ENCODE results near the gene RIIAD1. TPM values are rescaled to one million over a fixed set of nuclear protein-coding genes. Genes with fewer than 3 reads are reported as not detected.

RIIAD1 gene
- polyA plus RNA-seq, 1 experiment: not detected

GRCh38 chr1:151707541-151708065 lies 13.7 kb upstream of the RIIAD1 start:
- no peak overlapping the region for H3K4me3 ChIP-seq (ENCODE audit: low read depth, low read length)
- no peak for TF ChIP-seq CTCF (IDR thresholded peaks at IDR 0.05; ENCODE audit: low read depth, low read length)
- CTCF ChIA-PET: interaction anchor here (0.7 kb wide), 1 partner anchor 15 kb away, joined by 7 read pairs; no protein-coding TSS in a partner anchor
- peaks cover 11% of the 10 kb centered on the region for H3K27me3 ChIP-seq (ENCODE audit: control insufficient read depth, insufficient read depth, low read length)
- POLR2A ChIA-PET: interaction anchor here (0.6 kb wide), 1 partner anchor 11 kb away, joined by 3 read pairs; no protein-coding TSS in a partner anchor
- H3K9me3 ChIP-seq (ENCODE audit: control insufficient read depth, insufficient read depth, low read length): no peaks in the 10 kb centered on the region; the same call in 1 of the 2 replicates
- no peak overlapping the region for H3K27ac ChIP-seq (ENCODE audit: low read depth, low read length)
- no peak for DNase-seq (ENCODE audit: low read depth, low spot score)

- CTCF ChIA-PET: no interaction called here
These were observed 12.4 kb upstream of the RIIAD1 start for GRCh38 chr1:151708891-151709290.

GRCh38 chr1:151710187-151710840 lies 11.0 kb upstream of the RIIAD1 start:
- CTCF ChIA-PET: interaction anchor here (0.6 kb wide), 1 partner anchor 162 kb away, joined by 4 read pairs; no protein-coding TSS in a partner anchor
- H3K4me3 ChIP-seq (ENCODE audit: low read depth, low read length): no peak overlapping the region
- peaks cover 34% of the 10 kb centered on the region for H3K27me3 ChIP-seq (ENCODE audit: control insufficient read depth, insufficient read depth, low read length)
- POLR2A ChIA-PET: no interaction called here
- no peaks in the 10 kb centered on the region; the same call in 1 of the 2 replicates for H3K9me3 ChIP-seq (ENCODE audit: control insufficient read depth, insufficient read depth, low read length)
- TF ChIP-seq CTCF (IDR thresholded peaks at IDR 0.05; ENCODE audit: low read depth, low read length): no peak
- no peak for DNase-seq (ENCODE audit: low read depth, low spot score)
- H3K27ac ChIP-seq (ENCODE audit: low read depth, low read length): no peak overlapping the region

More at GRCh38 chr1:151708891-151709290, 12.4 kb upstream of the RIIAD1 start:
- TF ChIP-seq CTCF (IDR thresholded peaks at IDR 0.05; ENCODE audit: low read depth, low read length): no peak
- Histone ChIP-seq H3K9me3 (ENCODE audit: control insufficient read depth, insufficient read depth, low read length) (no peaks in the 10 kb centered on the region; the same call in 1 of the 2 replicates), H3K27ac (ENCODE audit: low read depth, low read length) (no peak overlapping the region), H3K4me3 (ENCODE audit: low read depth, low read length) (no peak overlapping the region), H3K27me3 (ENCODE audit: control insufficient read depth, insufficient read depth, low read length) (peaks cover 21% of the 10 kb centered on the region)
- POLR2A ChIA-PET: no interaction called here
- no peak for DNase-seq (ENCODE audit: low read depth, low spot score)

- CTCF ChIA-PET: no interaction called here
- H3K27ac ChIP-seq (ENCODE audit: low read depth, low read length): no peak overlapping the region
- H3K27me3 ChIP-seq (ENCODE audit: control insufficient read depth, insufficient read depth, low read length): peaks cover 44% of the 10 kb centered on the region
- POLR2A ChIA-PET: no interaction called here
- H3K4me3 ChIP-seq (ENCODE audit: low read depth, low read length): no peak overlapping the region
- DNase-seq (ENCODE audit: low read depth, low spot score): no peak
- H3K9me3 ChIP-seq (ENCODE audit: control insufficient read depth, insufficient read depth, low read length): no peaks in the 10 kb centered on the region; the same call in 1 of the 2 replicates
- no peak for TF ChIP-seq CTCF (IDR thresholded peaks at IDR 0.05; ENCODE audit: low read depth, low read length)
These were observed 10.1 kb upstream of the RIIAD1 start for GRCh38 chr1:151711044-151711800.
